H9 (cell line): Measurements from ENCODE around the gene PDLIM7. TPM values are rescaled to one million over a fixed set of nuclear protein-coding genes. Genes with fewer than 3 reads are reported as not detected.

Source experiments
- DNase-seq: peaks from one replicate; pipeline ENCODE4 v3.0.0-alpha.2; 2017
- H2AFZ ChIP-seq: one replicate; pipeline ENCODE4 v1.6.1; 2013; ENCODE audit warnings: mild to moderate bottlenecking, low read length, control low read depth, moderate library complexity
- H2AK5ac ChIP-seq: 2 replicates; pipeline ENCODE4 v1.6.1; 2013; ENCODE audit warnings: low read length, control low read depth, mixed read lengths; ENCODE audit not compliant: insufficient read length
- H2BK120ac ChIP-seq: one replicate; pipeline ENCODE4 v1.6.1; 2013; ENCODE audit warnings: low read depth, mild to moderate bottlenecking, low read length, control low read depth, inconsistent platforms; ENCODE audit not compliant: poor library complexity, severe bottlenecking
- H2BK12ac ChIP-seq: 2 replicates; pipeline ENCODE4 v1.6.1; 2013; ENCODE audit warnings: low read length, control low read depth, mixed read lengths, low read depth; ENCODE audit not compliant: insufficient read length
- H2BK15ac ChIP-seq: 2 replicates; pipeline ENCODE4 v1.6.1; 2013; ENCODE audit warnings: low read depth, low read length, control low read depth
- H2BK20ac ChIP-seq: one replicate; pipeline ENCODE4 v1.6.1; 2013; ENCODE audit warnings: low read depth, mild to moderate bottlenecking, low read length, control low read depth, inconsistent platforms; ENCODE audit not compliant: poor library complexity, severe bottlenecking
- H2BK5ac ChIP-seq: 2 replicates; pipeline ENCODE4 v1.6.1; 2013; ENCODE audit warnings: low read length, control low read depth, mixed read lengths; ENCODE audit not compliant: insufficient read length
- H3K14ac ChIP-seq: 2 replicates; pipeline ENCODE4 v1.6.1; 2013; ENCODE audit warnings: low read length, control low read depth; ENCODE audit not compliant: insufficient read depth
- H3K18ac ChIP-seq: 2 replicates; pipeline ENCODE4 v1.6.1; 2013; ENCODE audit warnings: low read depth, mild to moderate bottlenecking, mixed read lengths, low read length, control low read depth; ENCODE audit not compliant: insufficient read length
- H3K23ac ChIP-seq: 2 replicates; pipeline ENCODE4 v1.6.1; 2013; ENCODE audit warnings: low read length, control low read depth, mixed read lengths, low read depth; ENCODE audit not compliant: insufficient read length
- H3K23me2 ChIP-seq: 2 replicates; pipeline ENCODE4 v1.6.1; 2013; ENCODE audit warnings: low read depth, mild to moderate bottlenecking, mixed read lengths, low read length, control low read depth; ENCODE audit not compliant: insufficient read length, poor library complexity, severe bottlenecking
- H3K27ac ChIP-seq: 2 replicates; pipeline ENCODE4 v1.5.1; 2013; ENCODE audit warnings: low read length, control low read depth, mixed read lengths, low read depth; ENCODE audit not compliant: insufficient read length
- H3K27me3 ChIP-seq: 2 replicates; pipeline ENCODE4 v1.6.1; 2013; ENCODE audit warnings: low read length, control low read depth, inconsistent platforms; ENCODE audit not compliant: insufficient read depth
- H3K4ac ChIP-seq: 2 replicates; pipeline ENCODE4 v1.6.1; 2013; ENCODE audit warnings: low read depth, mild to moderate bottlenecking, control low read depth, inconsistent platforms, low read length, moderate library complexity
- H3K4me1 ChIP-seq: 2 replicates; pipeline ENCODE4 v1.6.1; 2013; ENCODE audit warnings: low read length, control low read depth, inconsistent platforms; ENCODE audit not compliant: insufficient read depth
- H3K4me2 ChIP-seq: 2 replicates; pipeline ENCODE4 v1.6.1; 2013; ENCODE audit warnings: low read length, control low read depth, mixed read lengths; ENCODE audit not compliant: insufficient read length, insufficient read depth
- H3K56ac ChIP-seq: 2 replicates; pipeline ENCODE4 v1.6.1; 2013; ENCODE audit warnings: low read depth, mild to moderate bottlenecking, mixed read lengths, low read length, control low read depth; ENCODE audit not compliant: insufficient read length
- H3K79me1 ChIP-seq: 2 replicates; pipeline ENCODE4 v1.6.1; 2013; ENCODE audit warnings: low read depth, mild to moderate bottlenecking, moderate library complexity, low read length, control low read depth, inconsistent platforms; ENCODE audit not compliant: insufficient read depth, poor library complexity, severe bottlenecking
- H3K79me2 ChIP-seq: 2 replicates; pipeline ENCODE4 v1.6.1; 2013; ENCODE audit warnings: low read length, control low read depth, inconsistent platforms; ENCODE audit not compliant: insufficient read depth
- H3K9ac ChIP-seq: 2 replicates; pipeline ENCODE4 v1.6.1; 2013; ENCODE audit warnings: low read length, control low read depth, mixed read lengths; ENCODE audit not compliant: insufficient read length; ENCODE audit errors: extremely low read depth
- H3K9me3 ChIP-seq: one replicate; pipeline ENCODE4 v1.6.1; 2013; ENCODE audit warnings: low read depth, low read length, inconsistent platforms; ENCODE audit not compliant: control insufficient read depth
- H3T11ph ChIP-seq: one replicate; pipeline ENCODE4 v1.6.1; 2013; ENCODE audit warnings: mild to moderate bottlenecking, low read length, control low read depth, inconsistent platforms
- H4K20me1 ChIP-seq: one replicate; pipeline ENCODE4 v1.6.1; 2013; ENCODE audit not compliant: control insufficient read depth, insufficient read length, insufficient read depth
- H4K5ac ChIP-seq: 2 replicates; pipeline ENCODE4 v1.6.1; 2013; ENCODE audit warnings: low read depth, mild to moderate bottlenecking, mixed read lengths, low read length, control low read depth; ENCODE audit not compliant: insufficient read length
- H4K8ac ChIP-seq: replicated peaks from 2 replicates; pipeline ENCODE4 v1.6.1; 2013; ENCODE audit warnings: low read length, control low read depth, mixed read lengths, low read depth; ENCODE audit not compliant: insufficient read length
- H4K91ac ChIP-seq: 2 replicates; pipeline ENCODE4 v1.6.1; 2013; ENCODE audit warnings: low read depth, mild to moderate bottlenecking, moderate library complexity, mixed read lengths, low read length, control low read depth; ENCODE audit not compliant: insufficient read length
- H3K27ac Mint-ChIP-seq, 3 experiments: 2 replicates in 2 of 3; 3 replicates in 1 of 3; pipeline ENCODE4 v1.8.0; 2020 to 2021; ENCODE audit warnings: mixed read lengths in 3 of 3, mild to moderate bottlenecking in 1 of 3, moderate library complexity in 1 of 3
- H3K27me3 Mint-ChIP-seq: 2 replicates; pipeline ENCODE4 v1.8.0; 2021; ENCODE audit warnings: low read depth, mild to moderate bottlenecking, moderate library complexity, mixed read lengths
- H3K36me3 Mint-ChIP-seq, 3 experiments: 2 replicates in 2 of 3; 3 replicates in 1 of 3; pipeline ENCODE4 v1.8.0; 2020 to 2021; ENCODE audit warnings: low read depth in 3 of 3, mixed read lengths in 3 of 3; ENCODE audit not compliant: insufficient read depth in 1 of 3
- H3K4me1 Mint-ChIP-seq, 2 experiments: 2 replicates each; pipeline ENCODE4 v1.8.0; 2020; ENCODE audit warnings: mixed read lengths in 2 of 2
- H3K4me3 Mint-ChIP-seq, 2 experiments: 2 replicates in 1 of 2; 3 replicates in 1 of 2; pipeline ENCODE4 v1.8.0; 2020 to 2021; ENCODE audit warnings: mild to moderate bottlenecking in 2 of 2, mixed read lengths in 2 of 2, moderate library complexity in 1 of 2
- H3K9me3 Mint-ChIP-seq, 2 experiments: 2 replicates in 1 of 2; 3 replicates in 1 of 2; pipeline ENCODE4 v1.8.0; 2020; ENCODE audit warnings: mild to moderate bottlenecking in 2 of 2, mixed read lengths in 2 of 2, moderate library complexity in 1 of 2
- WGBS: extraction: QIAGEN DNeasy Blood & Tissue Kit; methylation state at CpG from one replicate; pipeline ENCODE4 v1.1.7; 2013; ENCODE audit warnings: missing lambda C conversion rate, low lambda C conversion rate, mixed read lengths; ENCODE audit not compliant: insufficient read length; ENCODE audit errors: extremely low coverage; 5-methylcytosine and 5-hydroxymethylcytosine counted together
- total RNA-seq: library from RNA; stranded (reverse); gene quantifications from 2 replicates; pipeline ENCODE4 v1.2.1, GENCODE V29; 2021
- TF ChIP-seq, protein P1 (sequence below): fragments of 200-600 bp; sonication (generic); conservative IDR thresholded peaks from 3 replicates; pipeline ENCODE4 v1.8.0; 2021; ENCODE audit warnings: antibody characterized with exemption, mild to moderate bottlenecking

The PDLIM7 gene
- total RNA-seq, 1 experiment from 2014 or later: 137 TPM

DNA sequence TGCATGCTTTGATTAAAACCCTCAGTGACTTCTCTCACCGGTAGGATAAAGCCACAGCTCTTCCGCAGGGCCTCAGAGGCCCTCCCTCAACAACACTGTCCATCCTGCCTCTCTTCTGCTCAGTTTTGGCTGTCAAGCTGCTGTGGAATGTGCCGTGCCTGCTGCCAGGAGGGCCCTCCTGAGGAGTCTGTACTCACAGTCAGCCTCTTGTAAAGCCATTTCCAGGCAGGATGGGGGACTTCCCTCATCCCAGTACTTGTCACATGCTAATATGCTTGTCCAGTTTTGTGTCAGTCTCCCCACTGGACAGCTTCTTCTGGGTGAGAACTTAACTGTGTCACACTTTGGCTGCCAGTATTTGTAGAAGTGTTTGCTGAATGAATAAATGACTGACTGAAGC, 33.2 kb upstream of the PDLIM7 start:
- Mint-ChIP-seq H3K27me3 (no peaks in the 10 kb centered on the region), H3K4me1 (no peaks in the 10 kb centered on the region), H3K27ac (peak overlapping the region in 1 of 3 experiments; percentile 63; a peak in 1 of 7 replicates), H3K36me3 (peaks cover 22 to 41% (median 28%) of the 10 kb centered on the region in 3 experiments; a peak in 6 of 7 replicates), H3K4me3 (no peak overlapping the region), H3K9me3 (no peaks in the 10 kb centered on the region)
- Histone ChIP-seq H3K23me2 (no peaks in the 10 kb centered on the region), H3K4ac (no peak overlapping the region), H4K5ac (no peak overlapping the region), H2BK5ac (no peak overlapping the region), H2BK12ac (no peak overlapping the region), H3K79me1 (no peaks in the 10 kb centered on the region), H3K27ac (no peak overlapping the region), H3K23ac (no peak overlapping the region), H3K4me1 (no peaks in the 10 kb centered on the region), H3K4me2 (no peak overlapping the region), H3K9ac (no peak overlapping the region), H2AFZ (no peak overlapping the region), H3K14ac (no peak overlapping the region), H2BK120ac (no peak overlapping the region), H3K56ac (no peak overlapping the region), H4K8ac (no peak overlapping the region), H4K20me1 (no peaks in the 10 kb centered on the region), H2AK5ac (no peak overlapping the region), H3K18ac (no peak overlapping the region), H3K9me3 (no peaks in the 10 kb centered on the region), H3K79me2 (no peaks in the 10 kb centered on the region), H3T11ph (no peak overlapping the region), H2BK20ac (no peak overlapping the region), H2BK15ac (no peak overlapping the region), H4K91ac (no peak overlapping the region), H3K27me3 (no peaks in the 10 kb centered on the region)
- WGBS: no CpG with 5 or more reads among the region's 3 CpGs
- no peak for DNase-seq
- TF ChIP-seq, protein P1, sequence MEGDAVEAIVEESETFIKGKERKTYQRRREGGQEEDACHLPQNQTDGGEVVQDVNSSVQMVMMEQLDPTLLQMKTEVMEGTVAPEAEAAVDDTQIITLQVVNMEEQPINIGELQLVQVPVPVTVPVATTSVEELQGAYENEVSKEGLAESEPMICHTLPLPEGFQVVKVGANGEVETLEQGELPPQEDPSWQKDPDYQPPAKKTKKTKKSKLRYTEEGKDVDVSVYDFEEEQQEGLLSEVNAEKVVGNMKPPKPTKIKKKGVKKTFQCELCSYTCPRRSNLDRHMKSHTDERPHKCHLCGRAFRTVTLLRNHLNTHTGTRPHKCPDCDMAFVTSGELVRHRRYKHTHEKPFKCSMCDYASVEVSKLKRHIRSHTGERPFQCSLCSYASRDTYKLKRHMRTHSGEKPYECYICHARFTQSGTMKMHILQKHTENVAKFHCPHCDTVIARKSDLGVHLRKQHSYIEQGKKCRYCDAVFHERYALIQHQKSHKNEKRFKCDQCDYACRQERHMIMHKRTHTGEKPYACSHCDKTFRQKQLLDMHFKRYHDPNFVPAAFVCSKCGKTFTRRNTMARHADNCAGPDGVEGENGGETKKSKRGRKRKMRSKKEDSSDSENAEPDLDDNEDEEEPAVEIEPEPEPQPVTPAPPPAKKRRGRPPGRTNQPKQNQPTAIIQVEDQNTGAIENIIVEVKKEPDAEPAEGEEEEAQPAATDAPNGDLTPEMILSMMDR: no peak
